Stimulated activated CD8-positive, alpha-beta memory T cell treated with anti-CD3 and anti-CD28 coated beads, Interleukin-7, amount 100 ng/mL, for 1 hour (primary cell): ENCODE results near the gene FASN.
A peak's percentile ranks its signal among the peaks of the same experiment; 100 is the strongest.

Experiments
- DNase-seq, 2 donors: peaks; one replicate each; pipeline ENCODE4 v3.0.0-alpha.2; 2020; ENCODE audit warnings: low read depth in 2 of 2

FASN gene

GRCh38 chr17:82076018-82076784 is 21.8 kb downstream of the FASN start:
- DNase-seq = no peak

- no peak for DNase-seq
These were observed 24.6 kb downstream of the FASN start for GRCh38 chr17:82073446-82073845.

- DNase-seq = no peak
These were observed 25.2 kb downstream of the FASN start for GRCh38 chr17:82072827-82073226.

GRCh38 chr17:82070611-82071010 is 27.4 kb downstream of the FASN start:
- no peak for DNase-seq

- peak; percentile 38 to 39 for DNase-seq
These were observed 32.3 kb downstream of the FASN start, which contains the start of gene DUS1L for GRCh38 chr17:82065638-82066303. Gene DUS1L, minus strand, starts transcription at chr17:82065804. Its CDS starts 745 bp downstream, at chr17:82065059.

- no peak for DNase-seq
These were observed 32.8 kb downstream of the FASN start for GRCh38 chr17:82065193-82065637.

GRCh38 chr17:82064433-82065192 is 33.4 kb downstream of the FASN start:
- DNase-seq = no peak

GRCh38 chr17:82063424-82064415 is 34.3 kb downstream of the FASN start:
- DNase-seq = no peak

GRCh38 chr17:82062984-82063368 is 35.1 kb downstream of the FASN start:
- no peak for DNase-seq

GRCh38 chr17:82062076-82062983 is 35.7 kb downstream of the FASN start:
- no peak for DNase-seq

GRCh38 chr17:82061047-82061925 is 36.8 kb downstream of the FASN start:
- no peak for DNase-seq

GRCh38 chr17:82060614-82061013 is 37.4 kb downstream of the FASN start:
- no peak for DNase-seq

- no peak for DNase-seq
These were observed 38.0 kb downstream of the FASN start for GRCh38 chr17:82060001-82060380.

GRCh38 chr17:82059272-82060000 is 38.6 kb downstream of the FASN start:
- DNase-seq = no peak

- DNase-seq = no peak
These were observed 39.2 kb downstream of the FASN start for GRCh38 chr17:82058855-82059249.

GRCh38 chr17:82058230-82058854 is 39.7 kb downstream of the FASN start:
- DNase-seq = no peak

GRCh38 chr17:82056729-82057621 is 41.1 kb downstream of the FASN start:
- no peak for DNase-seq
